Stimulated activated effector memory CD8-positive, alpha-beta T cell treated with anti-CD3 and anti-CD28 coated beads, Interleukin-12 subunit alpha, Interleukin-12 subunit beta, amount 100 ng/mL, for 72 hours (primary cell): ENCODE results near the gene NDUFS2.

Source experiments
- ATAC-seq: fragments of 150-1000 bp; cut with Tn5 transposase; 2 replicates; pipeline ENCODE4 v1.10.0; 2021
- DNase-seq, 2 donors: peaks; one replicate each; pipeline ENCODE4 v3.0.0; 2021 to 2022; ENCODE audit warnings: low spot score in 2 of 2
- H3K27ac Mint-ChIP-seq: one replicate; pipeline ENCODE4 v1.8.0; 2022; ENCODE audit warnings: mild to moderate bottlenecking, mixed read lengths
- H3K36me3 Mint-ChIP-seq: one replicate; pipeline ENCODE4 v1.8.0; 2022; ENCODE audit warnings: mild to moderate bottlenecking, mixed read lengths
- H3K4me1 Mint-ChIP-seq: one replicate; pipeline ENCODE4 v1.8.0; 2022; ENCODE audit warnings: mixed read lengths
- H3K4me3 Mint-ChIP-seq: one replicate; pipeline ENCODE4 v1.8.0; 2022; ENCODE audit warnings: mild to moderate bottlenecking, mixed read lengths
- H3K9me3 Mint-ChIP-seq: one replicate; pipeline ENCODE4 v1.8.0; 2022; ENCODE audit warnings: mixed read lengths

The NDUFS2 gene

GRCh38 chr1:161196521-161197451 lies 5.4 kb upstream of the NDUFS2 start:
- H3K27ac Mint-ChIP-seq, result peak overlapping the region; percentile 84
- no peaks in the 10 kb centered on the region for H3K9me3 Mint-ChIP-seq
- ATAC-seq (no peak), DNase-seq (no peak)
- no peak overlapping the region for H3K4me3 Mint-ChIP-seq
- H3K36me3 Mint-ChIP-seq, result no peaks in the 10 kb centered on the region
- peaks cover 63% of the 10 kb centered on the region for H3K4me1 Mint-ChIP-seq

- DNase-seq (no peak), ATAC-seq (no peak)
- no peaks in the 10 kb centered on the region for H3K9me3 Mint-ChIP-seq
- H3K4me3 Mint-ChIP-seq, result no peak overlapping the region
- peaks cover 60% of the 10 kb centered on the region for H3K4me1 Mint-ChIP-seq
- peaks cover 6% of the 10 kb centered on the region for H3K36me3 Mint-ChIP-seq
- peak overlapping the region; percentile 32 for H3K27ac Mint-ChIP-seq
Observed at GRCh38 chr1:161197560-161198193, 4.5 kb upstream of the NDUFS2 start.

- no peak for DNase-seq
- peaks cover 6% of the 10 kb centered on the region for H3K36me3 Mint-ChIP-seq
- H3K9me3 Mint-ChIP-seq, result no peaks in the 10 kb centered on the region
- peak overlapping the region; percentile 32 for H3K27ac Mint-ChIP-seq
- ATAC-seq, result no peak
- H3K4me1 Mint-ChIP-seq, result peaks cover 55% of the 10 kb centered on the region
- H3K4me3 Mint-ChIP-seq, result no peak overlapping the region
Observed at GRCh38 chr1:161198194-161198896, 3.8 kb upstream of the NDUFS2 start.

- DNase-seq (no peak), ATAC-seq (no peak)
- H3K4me3 Mint-ChIP-seq, result peak within 1 kb of the TSS; percentile 85
- peak within 1 kb of the TSS; percentile 95 for H3K27ac Mint-ChIP-seq
- peaks cover 11% of the 10 kb centered on the region for H3K36me3 Mint-ChIP-seq
- peaks cover 59% of the 10 kb centered on the region for H3K4me1 Mint-ChIP-seq
- no peaks in the 10 kb centered on the region for H3K9me3 Mint-ChIP-seq
Observed at GRCh38 chr1:161198897-161199431, 3.2 kb upstream of the NDUFS2 start, which contains the start of gene ADAMTS4. Gene ADAMTS4 (minus strand): TSS chr1:161199054. CDS start chr1:161198627, 427 bp downstream.

- Mint-ChIP-seq H3K9me3 (no peaks in the 10 kb centered on the region), H3K36me3 (peaks cover 17% of the 10 kb centered on the region), H3K4me3 (peak overlapping the region; percentile 85), H3K27ac (peak overlapping the region; percentile 95), H3K4me1 (peaks cover 65% of the 10 kb centered on the region)
- DNase-seq (no peak), ATAC-seq (no peak)
Observed at GRCh38 chr1:161199506-161200139, 2.5 kb upstream of the NDUFS2 start.

- Mint-ChIP-seq H3K9me3 (no peaks in the 10 kb centered on the region), H3K36me3 (peaks cover 26% of the 10 kb centered on the region), H3K27ac (peak overlapping the region; percentile 95), H3K4me3 (peak overlapping the region; percentile 85), H3K4me1 (peaks cover 62% of the 10 kb centered on the region)
- ATAC-seq (no peak), DNase-seq (peak in 1 of 2 donors; percentile 66)
Observed at GRCh38 chr1:161200421-161200991, 1.7 kb upstream of the NDUFS2 start.

- Mint-ChIP-seq H3K4me1 (peaks cover 62% of the 10 kb centered on the region), H3K4me3 (peak overlapping the region; percentile 85), H3K9me3 (no peaks in the 10 kb centered on the region), H3K36me3 (peaks cover 33% of the 10 kb centered on the region), H3K27ac (peak overlapping the region; percentile 95)
- no peak for ATAC-seq
- peak in 1 of 2 donors; percentile 54 for DNase-seq
Observed at GRCh38 chr1:161200992-161201835, 953 bp upstream of the NDUFS2 start.

GRCh38 chr1:161206411-161207140 lies 4.4 kb downstream of the NDUFS2 start:
- ATAC-seq (no peak), DNase-seq (no peak)
- H3K9me3 Mint-ChIP-seq, result no peaks in the 10 kb centered on the region
- H3K27ac Mint-ChIP-seq, result no peak overlapping the region
- H3K36me3 Mint-ChIP-seq, result peaks cover 87% of the 10 kb centered on the region
- H3K4me1 Mint-ChIP-seq, result peaks cover 47% of the 10 kb centered on the region
- no peak overlapping the region for H3K4me3 Mint-ChIP-seq

- no peaks in the 10 kb centered on the region for H3K9me3 Mint-ChIP-seq
- H3K4me3 Mint-ChIP-seq, result no peak overlapping the region
- peaks cover 43% of the 10 kb centered on the region for H3K4me1 Mint-ChIP-seq
- no peak overlapping the region for H3K27ac Mint-ChIP-seq
- DNase-seq (no peak), ATAC-seq (no peak)
- peaks cover 89% of the 10 kb centered on the region for H3K36me3 Mint-ChIP-seq
Observed at GRCh38 chr1:161207173-161207572, 5.0 kb downstream of the NDUFS2 start.

- Mint-ChIP-seq H3K4me3 (no peak overlapping the region), H3K9me3 (no peaks in the 10 kb centered on the region), H3K4me1 (peaks cover 28% of the 10 kb centered on the region), H3K27ac (peak overlapping the region; percentile 6), H3K36me3 (peaks cover 100% of the 10 kb centered on the region)
- peak; percentile 48 to 80 for DNase-seq
- ATAC-seq, result peak; percentile 86
Observed at GRCh38 chr1:161209790-161210409, 7.7 kb downstream of the NDUFS2 start.

- DNase-seq (no peak), ATAC-seq (no peak)
- H3K4me1 Mint-ChIP-seq, result peaks cover 37% of the 10 kb centered on the region
- peaks cover 61% of the 10 kb centered on the region for H3K36me3 Mint-ChIP-seq
- H3K9me3 Mint-ChIP-seq, result no peaks in the 10 kb centered on the region
- peak overlapping the region; percentile 65 for H3K27ac Mint-ChIP-seq
- H3K4me3 Mint-ChIP-seq, result no peak overlapping the region
Observed at GRCh38 chr1:161214369-161214768, 12.2 kb downstream of the NDUFS2 start.

GRCh38 chr1:161215076-161215475 lies 12.9 kb downstream of the NDUFS2 start, which contains the start of gene FCER1G:
Gene FCER1G (plus strand): TSS chr1:161215295. CDS start chr1:161215322, 27 bp downstream.
- no peaks in the 10 kb centered on the region for H3K9me3 Mint-ChIP-seq
- DNase-seq, result no peak
- ATAC-seq, result no peak
- peaks cover 30% of the 10 kb centered on the region for H3K4me1 Mint-ChIP-seq
- H3K27ac Mint-ChIP-seq, result peak within 1 kb of the TSS; percentile 65
- H3K36me3 Mint-ChIP-seq, result peaks cover 54% of the 10 kb centered on the region
- H3K4me3 Mint-ChIP-seq, result no peak within 1 kb of the TSS
